Karpas-422 (cell line): ENCODE data around the gene AQP5. TPM values are rescaled to one million over a fixed set of nuclear protein-coding genes. Genes with fewer than 3 reads are reported as not detected.

Experiments used
- DNase-seq: peaks from one replicate; pipeline ENCODE4 v3.0.0-alpha.2; 2015
- H2AFZ ChIP-seq: fragments of 200-600 bp; sonication (generic); 2 replicates; pipeline ENCODE4 v1.6.1; 2014; ENCODE audit warnings: antibody characterized with exemption, low read length, mixed read lengths
- H3K27ac ChIP-seq: fragments of 200-600 bp; sonication (generic); 2 replicates; pipeline ENCODE4 v1.5.1; 2014; ENCODE audit warnings: mild to moderate bottlenecking, low read length, moderate library complexity
- H3K27me3 ChIP-seq: fragments of 200-600 bp; sonication (generic); 2 replicates; pipeline ENCODE4 v1.6.1; 2014; ENCODE audit warnings: low read length, mixed read lengths
- H3K36me3 ChIP-seq: fragments of 200-600 bp; sonication (generic); 2 replicates; pipeline ENCODE4 v1.6.1; 2014; ENCODE audit warnings: low read length, mixed read lengths; ENCODE audit not compliant: insufficient read depth
- H3K4me1 ChIP-seq: fragments of 200-600 bp; sonication (generic); 2 replicates; pipeline ENCODE4 v1.6.1; 2014; ENCODE audit warnings: mild to moderate bottlenecking, low read length, mixed read lengths
- H3K4me2 ChIP-seq: fragments of 200-600 bp; sonication (generic); 2 replicates; pipeline ENCODE4 v1.6.1; 2014; ENCODE audit warnings: low read length, low read depth, mild to moderate bottlenecking; ENCODE audit not compliant: poor library complexity, severe bottlenecking
- H3K4me3 ChIP-seq: fragments of 200-600 bp; sonication (generic); 2 replicates; pipeline ENCODE4 v1.5.1; 2014; ENCODE audit warnings: mild to moderate bottlenecking, antibody characterized with exemption, low read length, mixed read lengths
- H3K79me2 ChIP-seq: fragments of 200-600 bp; sonication (generic); 2 replicates; pipeline ENCODE4 v1.6.1; 2014; ENCODE audit warnings: mild to moderate bottlenecking, low read length, mixed read lengths
- H3K9ac ChIP-seq: fragments of 200-600 bp; sonication (generic); 2 replicates; pipeline ENCODE4 v1.6.0; 2014; ENCODE audit warnings: low read length
- H3K9me2 ChIP-seq: fragments of 200-600 bp; sonication (generic), shearing (Covaris generic); replicated peaks from 2 replicates; pipeline ENCODE4 v1.6.0; 2014; ENCODE audit warnings: mild to moderate bottlenecking, low read length, moderate library complexity; ENCODE audit not compliant: insufficient read depth
- H3K9me3 ChIP-seq: fragments of 300-700, 200-600 bp; sonication (generic); 2 replicates; pipeline ENCODE4 v1.6.1; 2014; ENCODE audit warnings: low read length, mixed read lengths
- H4K20me1 ChIP-seq: fragments of 200-600 bp; sonication (generic); 2 replicates; pipeline ENCODE4 v1.6.1; 2014; ENCODE audit warnings: mild to moderate bottlenecking, antibody characterized with exemption, low read length, low read depth; ENCODE audit not compliant: insufficient read depth
- total RNA-seq: library from RNA; depleted of rRNA; stranded (reverse); fragments of >200 nt; shearing (Covaris generic); gene quantifications from 2 replicates; pipeline ENCODE4 v1.2.3, GENCODE V29; 2014; ENCODE audit warnings: low replicate concordance

The AQP5 gene
- total RNA-seq, 1 experiment from 2014 or later = 0.97 TPM

GRCh38 chr12:49963976-49964815 is 2.5 kb downstream of the AQP5 start:
- peak overlapping the region; percentile 17; the same call in 1 of the 2 replicates for H2AFZ ChIP-seq
- peak overlapping the region; percentile 67 for H3K4me3 ChIP-seq
- H3K27me3 ChIP-seq = no peaks in the 10 kb centered on the region
- H3K9ac ChIP-seq = peak overlapping the region; percentile 90
- H4K20me1 ChIP-seq = no peaks in the 10 kb centered on the region
- DNase-seq = no peak
- H3K36me3 ChIP-seq = no peaks in the 10 kb centered on the region
- H3K9me3 ChIP-seq = no peaks in the 10 kb centered on the region
- H3K27ac ChIP-seq = peak overlapping the region; percentile 97
- H3K79me2 ChIP-seq = peaks cover 8% of the 10 kb centered on the region
- H3K9me2 ChIP-seq = no peaks in the 10 kb centered on the region
- H3K4me1 ChIP-seq = peaks cover 85% of the 10 kb centered on the region
- peak overlapping the region; percentile 71 for H3K4me2 ChIP-seq

- DNase-seq = peak; percentile 59
- peak overlapping the region; percentile 17; the same call in 1 of the 2 replicates for H2AFZ ChIP-seq
- peak overlapping the region; percentile 97 for H3K27ac ChIP-seq
- no peaks in the 10 kb centered on the region for H3K9me2 ChIP-seq
- H3K9ac ChIP-seq = peak overlapping the region; percentile 90
- H3K4me2 ChIP-seq = peak overlapping the region; percentile 71
- H3K36me3 ChIP-seq = no peaks in the 10 kb centered on the region
- H3K4me1 ChIP-seq = peaks cover 77% of the 10 kb centered on the region
- no peaks in the 10 kb centered on the region for H3K27me3 ChIP-seq
- peaks cover 8% of the 10 kb centered on the region for H3K79me2 ChIP-seq
- H4K20me1 ChIP-seq = no peaks in the 10 kb centered on the region
- H3K4me3 ChIP-seq = peak overlapping the region; percentile 67
- H3K9me3 ChIP-seq = no peaks in the 10 kb centered on the region
These were observed 3.4 kb downstream of the AQP5 start for GRCh38 chr12:49964849-49965624.

DNA sequence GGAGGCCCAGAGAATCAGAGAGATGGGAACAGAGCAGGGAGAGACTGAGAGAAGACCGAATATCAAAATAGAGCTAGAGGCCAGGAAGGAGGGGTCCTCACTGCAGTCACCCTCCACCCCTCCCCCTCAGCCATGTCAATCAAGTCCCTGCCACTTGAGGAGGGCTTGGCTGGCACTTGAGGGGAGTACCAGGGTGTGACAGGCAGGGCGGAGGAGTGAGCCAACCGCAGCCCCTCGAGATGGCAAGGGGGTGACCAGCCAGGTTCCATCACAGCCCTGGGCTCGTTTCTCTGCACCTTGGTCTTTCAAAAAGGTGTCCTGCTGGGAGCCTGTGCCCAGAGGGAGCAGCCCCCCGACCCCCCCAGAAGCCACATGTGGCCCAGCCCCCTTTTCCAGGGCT is 4.2 kb downstream of the AQP5 start:
- peak overlapping the region; percentile 71 for H3K4me2 ChIP-seq
- H3K9ac ChIP-seq = peak overlapping the region; percentile 90

GRCh38 chr12:49966511-49967041 is 4.9 kb downstream of the AQP5 start:
- H3K9ac ChIP-seq = peak overlapping the region; percentile 90
- no peaks in the 10 kb centered on the region for H3K9me3 ChIP-seq
- peak overlapping the region; percentile 97 for H3K27ac ChIP-seq
- H4K20me1 ChIP-seq = no peaks in the 10 kb centered on the region
- DNase-seq = peak; percentile 78
- no peaks in the 10 kb centered on the region for H3K27me3 ChIP-seq
- H3K36me3 ChIP-seq = no peaks in the 10 kb centered on the region
- no peaks in the 10 kb centered on the region for H3K9me2 ChIP-seq
- peak overlapping the region; percentile 97; the same call in 1 of the 2 replicates for H2AFZ ChIP-seq
- H3K79me2 ChIP-seq = peaks cover 8% of the 10 kb centered on the region
- peak overlapping the region; percentile 80 for H3K4me2 ChIP-seq
- peak overlapping the region; percentile 64; the same call in 1 of the 2 replicates for H3K4me3 ChIP-seq
- H3K4me1 ChIP-seq = peaks cover 63% of the 10 kb centered on the region

More for the DNA sequence above, 4.2 kb downstream of the AQP5 start:
- Histone ChIP-seq H3K4me3 (peak overlapping the region; percentile 67), H3K4me1 (peaks cover 69% of the 10 kb centered on the region), H2AFZ (no peak overlapping the region), H3K27ac (peak overlapping the region; percentile 97), H3K79me2 (peaks cover 8% of the 10 kb centered on the region), H4K20me1 (no peaks in the 10 kb centered on the region), H3K9me3 (no peaks in the 10 kb centered on the region), H3K27me3 (no peaks in the 10 kb centered on the region), H3K36me3 (no peaks in the 10 kb centered on the region), H3K9me2 (no peaks in the 10 kb centered on the region)
- peak; percentile 79 for DNase-seq

GRCh38 chr12:49967042-49967776 is 5.5 kb downstream of the AQP5 start:
- H3K9me2 ChIP-seq = no peaks in the 10 kb centered on the region
- DNase-seq = peak; percentile 96
- peaks cover 58% of the 10 kb centered on the region for H3K4me1 ChIP-seq
- H3K27ac ChIP-seq = peak overlapping the region; percentile 97
- no peaks in the 10 kb centered on the region for H3K27me3 ChIP-seq
- H3K4me2 ChIP-seq = peak overlapping the region; percentile 80
- no peaks in the 10 kb centered on the region for H3K36me3 ChIP-seq
- peak overlapping the region; percentile 90 for H3K9ac ChIP-seq
- peak overlapping the region; percentile 97 for H2AFZ ChIP-seq
- peak overlapping the region; percentile 64 for H3K4me3 ChIP-seq
- peaks cover 5% of the 10 kb centered on the region for H3K79me2 ChIP-seq
- H4K20me1 ChIP-seq = no peaks in the 10 kb centered on the region
- no peaks in the 10 kb centered on the region for H3K9me3 ChIP-seq

GRCh38 chr12:49967777-49968250 is 6.1 kb downstream of the AQP5 start:
- H3K9ac ChIP-seq = peak overlapping the region; percentile 90
- no peak for DNase-seq
- H3K79me2 ChIP-seq = peaks cover 3% of the 10 kb centered on the region; the same call in 1 of the 2 replicates
- H4K20me1 ChIP-seq = no peaks in the 10 kb centered on the region
- no peak overlapping the region for H3K27ac ChIP-seq
- H3K4me3 ChIP-seq = peak overlapping the region; percentile 64; the same call in 1 of the 2 replicates
- H3K27me3 ChIP-seq = no peaks in the 10 kb centered on the region
- H3K4me2 ChIP-seq = peak overlapping the region; percentile 80
- H3K4me1 ChIP-seq = peaks cover 52% of the 10 kb centered on the region
- H2AFZ ChIP-seq = no peak overlapping the region
- H3K36me3 ChIP-seq = no peaks in the 10 kb centered on the region
- H3K9me3 ChIP-seq = no peaks in the 10 kb centered on the region
- no peaks in the 10 kb centered on the region for H3K9me2 ChIP-seq

DNA sequence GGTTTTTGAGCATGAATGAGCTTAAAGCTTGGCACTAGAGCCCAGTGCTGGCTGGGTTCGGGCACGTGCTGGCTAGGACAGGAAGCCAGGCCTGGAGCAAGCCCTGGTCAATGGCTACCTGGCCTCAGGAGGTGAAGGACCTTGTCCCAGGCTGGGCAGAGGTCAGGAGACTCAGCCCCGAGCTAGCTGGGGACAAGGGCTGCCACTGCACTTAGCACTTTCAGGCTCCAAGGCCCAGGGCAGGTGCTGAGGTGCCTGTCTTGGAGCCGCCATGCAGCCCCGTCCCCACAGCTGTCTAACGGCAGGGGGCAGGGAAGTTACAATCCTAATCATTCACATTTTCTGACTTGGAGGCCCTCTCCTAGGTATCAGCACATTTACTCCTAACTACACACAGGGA is 6.8 kb downstream of the AQP5 start:
- H3K4me3 ChIP-seq = no peak overlapping the region
- DNase-seq = no peak
- no peaks in the 10 kb centered on the region for H3K9me3 ChIP-seq
- H3K36me3 ChIP-seq = no peaks in the 10 kb centered on the region
- no peaks in the 10 kb centered on the region for H4K20me1 ChIP-seq
- no peaks in the 10 kb centered on the region for H3K9me2 ChIP-seq
- H3K4me2 ChIP-seq = no peak overlapping the region
- no peak overlapping the region for H3K27ac ChIP-seq
- peaks cover 46% of the 10 kb centered on the region for H3K4me1 ChIP-seq
- H3K27me3 ChIP-seq = no peaks in the 10 kb centered on the region
- no peak overlapping the region for H2AFZ ChIP-seq
- H3K9ac ChIP-seq = no peak overlapping the region
- peaks cover 3% of the 10 kb centered on the region; the same call in 1 of the 2 replicates for H3K79me2 ChIP-seq
